Stomach (tissue), 4 donors: ENCODE measurements around the gene IKZF4.

Source experiments
- CTCF ChIP-seq, 7 experiments: fragments of 450-650 bp in 4 of 7; fragments of 200-600 bp in 3 of 7; sonication (generic) in 3 of 7; IDR thresholded peaks; one replicate each; pipeline ENCODE4 v1.5.1; 2016 to 2019; ENCODE audit warnings: antibody characterized with exemption in 7 of 7, control low read depth in 2 of 7, mild to moderate bottlenecking in 1 of 7
- POLR2AphosphoS5 ChIP-seq, 3 donors: sonication (generic); formaldehyde crosslinking; IDR thresholded peaks; one replicate each; pipeline ENCODE4 v1.6.1; 2016; ENCODE audit warnings: antibody characterized with exemption in 3 of 3

- TF ChIP-seq CTCF (IDR thresholded peaks at IDR 0.05), result no peak
- no peak for TF ChIP-seq POLR2AphosphoS5 (IDR thresholded peaks at IDR 0.05)
Observed at GRCh38 chr12:56082967-56083366, 62.1 kb downstream of the IKZF4 start.
